Measurements from ENCODE around the gene ZIC5. TPM values are rescaled to one million over a fixed set of nuclear protein-coding genes. Genes with fewer than 3 reads are reported as not detected.

The ZIC5 gene
- total RNA-seq, 4 donors from 2014 or later: not detected

DNA sequence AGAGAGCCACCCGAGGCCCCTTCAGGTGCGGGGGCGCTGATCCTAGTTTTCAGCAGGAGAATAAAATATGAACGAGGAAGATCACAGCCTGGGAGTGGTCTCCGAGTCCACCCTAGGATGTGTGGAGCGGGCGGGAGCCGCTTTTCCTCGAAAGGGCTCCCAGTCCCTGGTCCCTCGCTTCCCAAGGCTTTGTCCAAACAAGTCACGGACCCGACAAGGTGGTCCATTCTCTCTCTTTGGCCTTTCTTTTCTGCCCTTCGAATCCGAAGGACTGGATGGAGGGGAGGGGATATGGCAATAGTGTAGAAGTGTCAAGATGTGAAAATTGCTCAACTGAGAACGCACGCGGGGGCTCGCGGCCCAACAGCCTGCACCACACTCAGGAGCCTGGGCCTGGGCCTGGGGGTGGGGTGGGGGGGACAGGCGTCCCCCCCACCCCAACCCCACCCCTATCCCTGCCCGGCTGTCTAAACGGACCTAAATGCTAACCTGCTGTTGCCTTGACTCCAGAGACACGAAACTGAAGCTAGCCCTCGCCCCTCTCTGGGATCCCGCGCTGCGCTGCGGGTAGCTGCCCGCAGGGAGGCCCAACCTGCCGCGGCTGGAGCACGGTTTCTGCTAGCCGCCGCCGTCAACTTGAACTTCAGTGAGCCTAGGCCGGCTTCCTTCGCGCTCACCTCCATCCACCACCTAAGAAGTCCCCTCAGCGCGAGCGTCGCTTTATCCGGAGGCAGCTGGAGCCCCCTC lies 17.1 kb upstream of the ZIC5 start:
- no peak for TF ChIP-seq POLR2A (IDR thresholded peaks at IDR 0.05)
- TF ChIP-seq EP300 (IDR thresholded peaks at IDR 0.05): no peak
- TF ChIP-seq, protein P1, sequence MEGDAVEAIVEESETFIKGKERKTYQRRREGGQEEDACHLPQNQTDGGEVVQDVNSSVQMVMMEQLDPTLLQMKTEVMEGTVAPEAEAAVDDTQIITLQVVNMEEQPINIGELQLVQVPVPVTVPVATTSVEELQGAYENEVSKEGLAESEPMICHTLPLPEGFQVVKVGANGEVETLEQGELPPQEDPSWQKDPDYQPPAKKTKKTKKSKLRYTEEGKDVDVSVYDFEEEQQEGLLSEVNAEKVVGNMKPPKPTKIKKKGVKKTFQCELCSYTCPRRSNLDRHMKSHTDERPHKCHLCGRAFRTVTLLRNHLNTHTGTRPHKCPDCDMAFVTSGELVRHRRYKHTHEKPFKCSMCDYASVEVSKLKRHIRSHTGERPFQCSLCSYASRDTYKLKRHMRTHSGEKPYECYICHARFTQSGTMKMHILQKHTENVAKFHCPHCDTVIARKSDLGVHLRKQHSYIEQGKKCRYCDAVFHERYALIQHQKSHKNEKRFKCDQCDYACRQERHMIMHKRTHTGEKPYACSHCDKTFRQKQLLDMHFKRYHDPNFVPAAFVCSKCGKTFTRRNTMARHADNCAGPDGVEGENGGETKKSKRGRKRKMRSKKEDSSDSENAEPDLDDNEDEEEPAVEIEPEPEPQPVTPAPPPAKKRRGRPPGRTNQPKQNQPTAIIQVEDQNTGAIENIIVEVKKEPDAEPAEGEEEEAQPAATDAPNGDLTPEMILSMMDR (IDR thresholded peaks at IDR 0.05): no peak
- Histone ChIP-seq H3K4me1 (peaks cover 0 to 46% (median 5%) of the 10 kb centered on the region in 4 donors), H3K27me3 (peaks cover 5 to 97% of the 10 kb centered on the region in 2 donors), H3K9me3 (no peaks in the 10 kb centered on the region), H3K36me3 (no peaks in the 10 kb centered on the region), H3K4me3 (no peak overlapping the region), H3K27ac (no peak overlapping the region)
- DNase-seq (ENCODE audit: low spot score in 2 of 2): no peak
- WGBS, 2 donors: 7 to 13% methylated on average over 37 to 42 of the region's 43 CpGs

- no peak overlapping the region for H3K4me3 ChIP-seq
- 14 to 35% methylated on average over 18 to 20 of the region's 20 CpGs for WGBS, 2 donors
- peaks cover 0 to 53% (median 5%) of the 10 kb centered on the region in 4 donors for H3K4me1 ChIP-seq
- no peaks in the 10 kb centered on the region for H3K36me3 ChIP-seq
- TF ChIP-seq POLR2A (IDR thresholded peaks at IDR 0.05): no peak
- TF ChIP-seq EP300 (IDR thresholded peaks at IDR 0.05): no peak
- TF ChIP-seq, protein P1 (IDR thresholded peaks at IDR 0.05): no peak
- H3K27ac ChIP-seq: no peak overlapping the region
- H3K27me3 ChIP-seq: peaks cover 5 to 97% of the 10 kb centered on the region in 2 donors
- no peak for DNase-seq (ENCODE audit: low spot score in 2 of 2)
- peaks cover 0 to 3% (median 0%) of the 10 kb centered on the region in 4 donors for H3K9me3 ChIP-seq
These were observed 15.8 kb upstream of the ZIC5 start for GRCh38 chr13:99987154-99988019.

GRCh38 chr13:99986741-99987140 lies 15.2 kb upstream of the ZIC5 start:
- Histone ChIP-seq H3K4me1 (peaks cover 0 to 58% (median 5%) of the 10 kb centered on the region in 4 donors), H3K27ac (no peak overlapping the region), H3K36me3 (no peaks in the 10 kb centered on the region), H3K9me3 (peaks cover 0 to 3% (median 0%) of the 10 kb centered on the region in 4 donors), H3K27me3 (peaks cover 5 to 92% of the 10 kb centered on the region in 2 donors), H3K4me3 (no peak overlapping the region)
- WGBS, 2 donors: 23 to 35% methylated on average over 8 of the region's 8 CpGs
- no peak for DNase-seq (ENCODE audit: low spot score in 2 of 2)
- TF ChIP-seq, protein P1 (IDR thresholded peaks at IDR 0.05): no peak
- no peak for TF ChIP-seq EP300 (IDR thresholded peaks at IDR 0.05)
- no peak for TF ChIP-seq POLR2A (IDR thresholded peaks at IDR 0.05)

GRCh38 chr13:99985886-99986527 lies 14.4 kb upstream of the ZIC5 start:
- Histone ChIP-seq H3K4me1 (peaks cover 0 to 58% (median 8%) of the 10 kb centered on the region in 4 donors), H3K4me3 (no peak overlapping the region), H3K27ac (no peak overlapping the region), H3K36me3 (no peaks in the 10 kb centered on the region), H3K27me3 (peaks cover 5 to 87% of the 10 kb centered on the region in 2 donors), H3K9me3 (peaks cover 0 to 3% (median 0%) of the 10 kb centered on the region in 4 donors)
- DNase-seq (ENCODE audit: low spot score in 2 of 2): no peak
- TF ChIP-seq POLR2A (IDR thresholded peaks at IDR 0.05) (no peak), EP300 (IDR thresholded peaks at IDR 0.05) (peak in 1 of 2 donors; percentile 38)
- WGBS, 2 donors: 22 to 26% methylated on average over 15 of the region's 15 CpGs

DNA sequence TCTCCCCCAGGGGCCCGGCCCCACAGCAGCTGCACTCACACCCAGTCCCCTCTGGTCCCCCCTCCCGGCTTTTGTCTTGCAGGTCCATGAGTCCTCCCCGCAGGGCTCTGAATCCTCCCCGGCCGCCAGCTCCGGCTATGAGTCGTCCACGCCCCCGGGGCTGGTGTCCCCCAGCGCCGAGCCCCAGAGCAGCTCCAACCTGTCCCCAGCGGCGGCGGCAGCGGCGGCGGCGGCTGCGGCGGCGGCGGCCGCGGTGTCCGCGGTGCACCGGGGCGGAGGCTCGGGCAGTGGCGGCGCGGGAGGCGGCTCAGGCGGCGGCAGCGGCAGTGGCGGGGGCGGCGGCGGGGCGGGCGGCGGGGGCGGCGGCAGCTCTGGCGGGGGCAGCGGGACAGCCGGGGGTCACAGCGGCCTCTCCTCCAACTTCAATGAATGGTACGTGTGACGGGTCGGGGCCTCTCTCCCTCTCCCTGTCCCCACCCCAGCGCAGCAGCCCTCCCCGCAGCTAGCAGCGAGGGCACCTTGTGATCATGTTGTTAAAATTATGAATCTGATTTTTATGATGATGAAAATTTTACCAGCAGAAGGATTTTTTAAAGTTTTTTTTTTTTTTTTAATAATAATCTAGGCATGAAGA lies 13.8 kb upstream of the ZIC5 start:
- 11 to 13% methylated on average over 10 to 20 of the region's 55 CpGs for WGBS, 2 donors
- TF ChIP-seq EP300 (IDR thresholded peaks at IDR 0.05) (no peak), POLR2A (IDR thresholded peaks at IDR 0.05) (no peak)
- TF ChIP-seq, protein P1 (IDR thresholded peaks at IDR 0.05): no peak
- peaks cover 5 to 86% of the 10 kb centered on the region in 2 donors for H3K27me3 ChIP-seq

More for the DNA sequence above, 13.8 kb upstream of the ZIC5 start:
- Histone ChIP-seq H3K4me1 (peaks cover 0 to 58% (median 11%) of the 10 kb centered on the region in 4 donors), H3K4me3 (no peak overlapping the region), H3K36me3 (no peaks in the 10 kb centered on the region), H3K9me3 (peaks cover 0 to 3% (median 0%) of the 10 kb centered on the region in 4 donors), H3K27ac (no peak overlapping the region)
- no peak for DNase-seq (ENCODE audit: low spot score in 2 of 2)
